Hematopoietic multipotent progenitor cell treated with erythropoietin and hydrocortisone succinate and interleukin-3 and kit ligand, for 4 days (in vitro differentiated cells): ENCODE measurements around the gene STK11IP.

Experiments used
- DNase-seq: peaks from one replicate; pipeline ENCODE4 v3.0.0-alpha.2; 2015

The STK11IP gene

DNA sequence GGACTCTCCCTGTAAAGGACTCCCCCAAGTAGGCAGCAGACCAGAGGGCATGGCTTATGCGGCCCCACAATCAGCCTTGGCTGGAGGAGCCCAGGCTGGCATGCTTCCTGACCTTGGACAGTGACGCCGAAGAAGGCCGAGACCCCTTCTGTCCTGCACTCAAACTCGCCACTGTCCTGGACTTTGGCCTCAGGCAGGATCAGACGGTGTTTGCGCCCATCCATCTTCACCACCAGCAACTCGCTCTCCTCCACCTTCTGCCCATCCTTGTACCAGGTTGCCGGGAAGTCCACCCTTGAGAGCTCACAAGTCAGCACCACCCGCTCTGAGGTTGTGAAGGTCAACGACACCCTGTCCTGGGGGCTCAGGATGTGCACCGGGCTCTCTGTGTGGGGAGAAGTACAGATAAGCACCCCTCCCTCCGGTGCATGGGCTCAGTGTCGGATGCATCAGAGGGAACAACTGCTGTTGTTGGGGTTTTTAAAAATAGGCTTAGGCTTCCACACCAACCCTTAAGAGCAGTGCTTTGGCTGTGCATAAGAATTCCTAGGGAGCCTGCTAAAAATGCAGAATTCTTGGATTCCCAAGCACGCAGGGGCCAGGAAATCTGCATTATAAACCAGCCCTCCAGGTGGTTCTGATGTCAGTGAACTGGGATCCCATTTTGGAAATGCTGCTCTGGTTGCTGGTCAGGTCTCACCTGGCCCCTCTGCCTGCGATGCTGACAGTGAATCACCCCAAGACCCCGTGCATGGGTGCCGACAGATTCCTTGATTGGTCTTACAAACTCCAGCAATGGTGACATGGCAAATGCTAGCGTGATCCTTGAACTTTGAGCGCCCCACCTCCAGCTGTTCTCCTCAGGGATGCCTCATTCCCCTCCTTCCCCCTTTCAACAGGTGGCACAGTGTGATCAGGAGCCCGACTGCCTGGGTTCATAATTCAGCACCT is 32.3 kb upstream of the STK11IP start:
- DNase-seq = no peak

DNA sequence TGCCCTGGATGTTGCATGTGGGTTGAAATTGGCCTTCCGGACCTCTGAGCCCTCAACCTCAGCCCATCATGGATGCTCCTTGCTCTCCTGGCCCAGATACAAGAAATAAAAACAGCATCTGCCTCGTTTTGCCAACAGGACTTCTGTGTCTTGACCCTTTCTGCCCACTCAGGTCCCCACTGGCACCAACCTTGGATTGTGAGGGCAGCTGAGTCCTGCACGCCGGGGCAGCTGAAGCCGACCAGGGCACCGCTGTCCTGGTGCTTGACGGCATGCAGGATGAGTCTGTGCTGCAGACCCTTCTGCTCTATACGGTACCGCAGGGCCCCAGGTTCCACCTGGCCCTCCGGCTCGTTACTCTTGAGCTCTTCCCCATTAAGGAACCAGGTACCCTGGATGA is 31.0 kb upstream of the STK11IP start:
- DNase-seq = no peak

DNA sequence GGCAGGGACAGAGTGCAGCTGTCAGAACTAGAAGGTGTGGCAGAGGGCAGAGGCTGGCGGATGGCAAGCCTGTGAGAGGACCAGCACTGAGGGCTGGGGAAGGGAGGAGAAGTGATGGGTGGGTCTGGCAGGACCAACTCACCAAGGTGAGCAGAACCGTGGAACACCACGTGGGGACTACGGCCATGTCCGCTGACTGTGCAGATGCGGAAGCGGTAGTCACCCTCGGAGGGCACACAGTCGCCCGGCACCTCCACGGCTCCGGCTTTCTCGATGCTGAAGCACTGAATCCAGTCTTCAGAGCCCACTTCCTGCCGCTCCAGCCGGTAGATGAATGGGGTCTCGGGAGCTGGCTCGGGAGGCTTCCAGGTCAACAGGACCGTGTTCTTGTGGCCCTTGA is 30.5 kb upstream of the STK11IP start:
- no peak for DNase-seq

DNA sequence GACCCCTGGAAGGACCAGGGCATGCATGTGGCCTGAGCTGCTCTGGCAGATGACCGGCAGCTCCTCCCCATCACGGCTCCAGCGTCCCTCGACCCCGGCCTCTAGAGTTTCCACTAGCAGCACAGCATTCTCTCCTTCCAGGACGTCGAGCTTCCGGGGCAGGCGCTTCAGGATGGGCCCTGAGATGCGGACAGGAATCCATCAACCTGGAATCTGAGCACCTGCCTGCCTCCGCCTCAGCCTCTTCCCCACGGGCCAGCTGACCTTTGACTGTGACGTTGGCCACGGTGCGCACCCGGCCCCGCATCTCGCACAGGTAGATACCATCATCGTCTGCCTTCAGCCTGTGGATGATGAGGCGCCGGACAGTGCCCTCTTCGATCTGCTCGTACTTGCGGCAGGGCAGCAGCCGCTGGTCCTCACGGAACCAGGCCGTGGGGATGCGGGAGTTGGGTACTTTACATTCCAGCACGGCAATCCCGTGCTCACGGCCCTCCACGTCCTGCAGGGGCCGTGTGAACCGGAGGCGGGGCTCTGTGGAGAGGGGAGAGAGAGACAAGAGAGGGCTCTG is 29.8 kb upstream of the STK11IP start:
- no peak for DNase-seq

DNA sequence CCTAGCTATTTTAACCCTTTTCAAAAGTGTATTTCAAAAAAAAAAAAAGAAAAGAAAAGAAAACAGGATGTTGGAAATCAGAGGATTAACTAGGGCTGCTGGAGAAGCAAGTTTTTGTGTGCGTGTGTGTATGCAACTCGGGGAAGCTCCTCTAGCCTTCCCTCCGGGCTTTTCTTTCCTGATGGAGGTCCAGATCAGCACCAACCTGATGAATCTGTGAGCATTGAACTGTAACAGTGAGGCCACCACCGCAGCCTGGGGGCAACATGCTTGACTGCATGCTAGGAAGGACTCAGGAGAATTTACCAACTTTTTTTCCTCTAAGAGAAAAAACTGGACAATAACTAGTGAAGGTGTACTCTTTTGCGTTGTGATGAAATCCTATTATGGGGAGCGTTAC is 28.6 kb upstream of the STK11IP start:
- DNase-seq = no peak

DNA sequence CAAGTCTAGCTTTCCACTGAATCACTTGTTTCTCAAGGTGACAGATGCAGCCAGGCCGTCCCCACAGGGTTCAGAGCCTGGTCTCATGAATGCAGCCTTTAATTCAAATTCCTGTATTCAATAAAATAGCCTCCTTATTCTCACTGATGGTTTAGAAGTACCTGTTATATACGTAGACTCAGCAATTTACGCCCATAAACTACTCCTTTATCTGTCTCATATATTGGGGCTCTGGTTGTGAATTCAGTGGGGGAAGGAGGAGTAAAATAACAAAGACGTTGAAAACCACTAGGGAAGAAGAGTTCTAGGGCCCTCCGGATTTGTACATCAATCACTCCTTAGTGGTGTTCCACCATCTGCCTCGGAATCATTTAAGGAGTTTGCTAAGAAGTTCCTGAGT is 28.0 kb upstream of the STK11IP start:
- DNase-seq = no peak

DNA sequence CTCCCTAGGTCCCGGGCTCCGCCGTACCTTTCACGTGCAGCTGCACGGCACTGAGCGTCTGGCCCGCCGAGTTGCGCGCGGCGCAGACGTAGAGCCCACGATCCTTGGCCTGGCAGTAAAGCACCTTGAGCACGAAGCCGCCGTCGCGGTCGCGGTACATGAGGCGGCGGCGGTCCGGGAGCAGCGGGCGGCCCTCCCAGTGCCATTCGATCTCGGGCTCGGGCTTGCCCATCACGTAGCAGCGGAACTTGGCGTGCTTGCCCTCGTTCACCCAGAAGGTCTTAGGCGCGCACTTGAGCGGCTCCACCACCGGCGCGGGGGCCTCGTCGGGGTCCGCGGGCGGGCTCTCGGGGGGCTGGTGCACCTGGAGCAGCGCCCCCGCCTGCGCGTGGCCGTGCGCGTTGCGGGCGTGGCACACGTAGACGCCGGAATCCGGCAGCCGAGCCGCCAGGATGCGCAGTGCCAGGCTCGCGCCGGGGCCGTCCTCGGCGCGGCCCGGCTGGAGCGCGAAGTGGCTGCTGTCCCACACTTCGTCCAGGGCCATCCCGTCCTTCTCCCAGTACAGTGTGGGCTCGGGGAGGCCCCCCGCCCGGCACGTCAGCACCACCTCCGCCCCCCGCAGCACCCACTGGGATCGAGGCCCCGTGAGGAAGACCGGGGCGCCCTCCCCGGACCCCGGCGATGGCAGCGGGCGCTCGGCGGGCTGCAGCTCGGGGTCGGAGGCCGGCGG is 27.3 kb upstream of the STK11IP start:
- DNase-seq = peak; percentile 52

DNA sequence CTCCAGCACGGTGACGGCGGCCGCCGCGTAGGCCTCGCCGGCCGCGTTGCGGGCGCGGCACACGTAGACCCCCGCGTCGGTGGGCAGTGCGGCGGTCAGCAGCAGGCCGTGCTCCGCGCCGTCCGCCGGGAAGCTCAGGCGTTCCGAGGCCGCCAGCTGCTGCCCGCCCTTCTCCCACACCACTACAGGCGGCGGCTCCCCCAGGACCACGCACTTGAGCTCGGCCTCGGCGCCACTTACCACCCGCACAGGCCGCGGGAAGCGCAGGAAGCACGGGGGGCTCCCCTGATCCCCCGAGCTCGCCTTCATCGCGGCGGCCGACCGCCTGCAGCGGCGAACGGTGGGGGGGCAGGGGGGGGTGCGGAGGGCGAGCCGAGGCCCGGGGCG is 26.7 kb upstream of the STK11IP start:
- peak; percentile 32 for DNase-seq

DNA sequence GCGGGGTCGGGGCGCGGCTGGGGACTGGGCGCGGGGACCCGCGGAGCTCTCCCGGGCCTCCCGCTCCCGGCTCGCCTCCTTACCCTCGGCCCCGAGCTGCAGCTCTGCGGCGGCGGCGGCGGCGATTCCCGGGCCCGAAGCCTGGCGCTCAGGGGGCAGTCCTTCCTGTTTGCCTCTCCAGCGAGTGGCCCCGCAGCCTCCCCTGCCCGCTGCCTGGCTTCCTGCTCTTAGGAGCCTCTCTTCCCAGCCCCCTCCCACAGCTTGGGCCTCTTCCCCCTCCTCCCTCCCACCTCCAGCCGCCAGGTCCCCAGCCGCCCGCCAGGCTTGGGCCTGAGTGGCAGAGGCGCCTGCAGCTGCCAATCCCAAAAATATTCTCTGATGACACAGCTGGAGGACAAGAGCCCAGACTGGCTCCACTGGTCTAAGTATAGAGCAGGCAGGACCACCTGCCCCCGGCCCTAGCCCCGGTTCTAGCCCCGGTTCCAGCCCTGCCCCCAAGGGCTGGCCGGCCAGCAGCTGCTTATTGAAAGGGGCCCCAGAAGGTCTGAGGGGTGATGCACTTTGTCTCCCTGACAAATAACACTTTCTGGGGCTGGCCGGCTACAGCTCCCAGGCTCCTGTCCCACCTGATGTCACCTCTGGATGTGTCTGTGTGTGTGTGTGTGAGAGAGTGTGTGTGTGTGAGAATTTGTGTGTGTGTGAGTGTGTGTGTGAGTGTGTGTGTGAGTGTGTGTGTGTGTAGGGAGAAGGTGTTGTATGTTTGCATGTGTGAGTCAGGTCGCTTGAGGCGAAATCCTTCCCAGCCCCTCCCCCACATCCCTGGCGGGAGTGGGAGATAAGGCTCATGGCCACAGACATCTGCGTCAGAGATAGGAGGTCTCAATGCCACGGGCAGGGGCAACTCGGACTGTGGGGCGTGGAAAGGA is 26.1 kb upstream of the STK11IP start, which contains the start of gene OBSL1:
Gene OBSL1, minus strand, starts transcription at position 229 of the 926 bp plus-strand sequence. CDS start 307 bp downstream, outside the sequence.
- DNase-seq = peak; percentile 87

DNA sequence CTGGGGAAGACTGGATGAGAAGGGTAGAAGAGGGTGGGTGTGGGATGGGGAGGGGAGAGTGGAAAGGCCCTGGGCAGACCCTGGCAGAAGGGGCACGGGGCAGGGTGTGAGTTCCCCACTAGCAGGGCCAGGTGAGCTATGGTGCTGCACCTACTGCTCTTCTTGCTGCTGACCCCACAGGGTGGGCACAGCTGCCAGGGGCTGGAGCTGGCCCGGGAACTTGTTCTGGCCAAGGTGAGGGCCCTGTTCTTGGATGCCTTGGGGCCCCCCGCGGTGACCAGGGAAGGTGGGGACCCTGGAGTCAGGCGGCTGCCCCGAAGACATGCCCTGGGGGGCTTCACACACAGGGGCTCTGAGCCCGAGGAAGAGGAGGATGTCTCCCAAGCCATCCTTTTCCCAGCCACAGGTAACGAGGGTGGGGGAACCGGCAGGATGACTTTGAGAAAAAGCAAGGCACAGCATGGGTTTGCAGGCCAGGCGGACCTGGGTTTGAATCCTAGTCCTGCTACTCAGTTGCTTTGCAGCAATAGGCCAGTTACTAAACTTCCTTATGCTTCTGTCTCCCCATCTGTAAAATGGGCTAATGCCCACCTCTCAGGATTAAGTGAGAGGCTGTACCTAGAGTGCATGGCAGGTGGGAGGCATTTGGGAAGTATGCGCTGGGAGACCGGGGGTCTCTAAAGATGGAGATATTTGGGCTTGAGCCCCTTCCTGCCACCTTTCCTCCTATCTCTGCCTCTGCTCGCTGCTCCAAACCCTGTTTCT is 25.2 kb upstream of the STK11IP start, which contains the start of gene INHA:
Gene INHA, plus strand, starts transcription at position 74 of the 765 bp plus-strand sequence. Its CDS starts 65 bp downstream, at position 139.
- DNase-seq = no peak

DNA sequence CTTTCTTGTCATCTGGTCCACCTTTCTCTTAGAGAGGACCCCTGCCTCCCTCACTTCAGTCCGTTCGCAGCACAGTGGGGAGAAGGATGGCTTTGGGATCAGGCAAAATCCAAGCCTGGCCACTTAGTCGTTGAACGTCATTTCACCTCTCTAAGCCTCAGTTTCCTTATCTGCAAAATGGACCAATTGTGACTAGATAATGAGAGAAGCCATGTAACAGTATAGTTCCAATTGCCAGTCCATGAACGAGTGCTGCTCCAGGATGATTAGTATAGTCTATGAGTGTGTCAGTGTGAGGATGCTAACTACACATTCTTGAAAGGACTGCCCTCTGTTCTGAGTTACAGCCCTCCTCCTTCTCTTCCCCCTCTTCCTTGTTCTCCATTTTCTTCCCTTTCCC is 24.5 kb upstream of the STK11IP start:
- no peak for DNase-seq

DNA sequence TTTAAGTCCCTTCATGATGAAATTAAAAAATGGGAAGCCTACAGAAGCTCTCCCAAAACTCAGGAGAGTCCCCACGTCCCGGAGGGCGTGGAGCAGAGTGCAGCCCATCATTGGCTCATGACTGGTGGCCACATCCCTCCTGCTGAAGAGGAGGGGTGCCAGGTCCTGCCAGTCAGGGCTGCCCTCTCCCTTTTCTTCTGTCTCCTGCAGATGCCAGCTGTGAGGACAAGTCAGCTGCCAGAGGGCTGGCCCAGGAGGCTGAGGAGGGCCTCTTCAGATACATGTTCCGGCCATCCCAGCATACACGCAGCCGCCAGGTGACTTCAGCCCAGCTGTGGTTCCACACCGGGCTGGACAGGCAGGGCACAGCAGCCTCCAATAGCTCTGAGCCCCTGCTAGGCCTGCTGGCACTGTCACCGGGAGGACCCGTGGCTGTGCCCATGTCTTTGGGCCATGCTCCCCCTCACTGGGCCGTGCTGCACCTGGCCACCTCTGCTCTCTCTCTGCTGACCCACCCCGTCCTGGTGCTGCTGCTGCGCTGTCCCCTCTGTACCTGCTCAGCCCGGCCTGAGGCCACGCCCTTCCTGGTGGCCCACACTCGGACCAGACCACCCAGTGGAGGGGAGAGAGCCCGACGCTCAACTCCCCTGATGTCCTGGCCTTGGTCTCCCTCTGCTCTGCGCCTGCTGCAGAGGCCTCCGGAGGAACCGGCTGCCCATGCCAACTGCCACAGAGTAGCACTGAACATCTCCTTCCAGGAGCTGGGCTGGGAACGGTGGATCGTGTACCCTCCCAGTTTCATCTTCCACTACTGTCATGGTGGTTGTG is 23.0 kb upstream of the STK11IP start:
- no peak for DNase-seq

DNA sequence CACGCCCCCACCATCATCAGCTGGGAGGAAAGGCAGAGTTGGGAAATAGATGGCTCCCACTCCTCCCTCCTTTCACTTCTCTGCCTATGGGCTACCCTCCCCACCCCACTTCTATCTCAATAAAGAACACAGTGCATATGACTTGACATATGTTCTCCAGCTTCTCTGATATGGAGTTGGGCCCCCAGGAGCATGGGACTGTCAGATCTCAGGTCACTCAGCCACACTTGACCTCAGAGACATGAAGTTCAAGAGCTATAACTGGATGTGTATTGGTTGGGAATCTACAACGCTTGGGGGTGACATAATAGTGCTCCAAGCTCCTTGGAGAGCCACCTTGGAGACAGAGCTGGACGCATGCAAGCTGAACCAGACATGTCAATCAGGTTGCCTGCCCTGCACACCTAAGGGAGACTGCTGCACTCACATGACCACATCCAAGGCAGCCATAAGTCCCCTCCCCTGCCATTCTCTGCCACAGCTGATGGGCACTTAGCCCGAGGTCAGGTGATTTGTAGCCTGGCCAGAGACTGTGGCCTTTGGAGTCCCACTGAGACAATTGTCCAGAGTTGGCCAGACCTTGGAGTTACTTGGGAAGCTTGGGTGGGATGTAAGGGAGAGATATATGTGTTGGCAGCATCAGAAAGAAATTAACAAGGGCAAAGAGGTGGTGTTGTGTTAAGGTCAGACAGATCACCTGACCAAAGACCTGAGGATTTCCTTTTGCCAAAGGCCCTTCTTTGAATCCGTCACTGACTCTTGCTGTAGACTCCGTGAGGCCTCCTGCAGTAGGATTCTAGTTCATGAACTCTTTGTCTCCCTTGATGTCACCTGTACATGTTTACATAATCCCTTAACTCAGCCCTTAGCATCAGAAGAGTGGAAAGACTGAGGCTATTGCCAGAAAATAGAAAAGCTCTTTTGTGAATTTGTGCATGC is 21.8 kb upstream of the STK11IP start:
- DNase-seq = no peak

DNA sequence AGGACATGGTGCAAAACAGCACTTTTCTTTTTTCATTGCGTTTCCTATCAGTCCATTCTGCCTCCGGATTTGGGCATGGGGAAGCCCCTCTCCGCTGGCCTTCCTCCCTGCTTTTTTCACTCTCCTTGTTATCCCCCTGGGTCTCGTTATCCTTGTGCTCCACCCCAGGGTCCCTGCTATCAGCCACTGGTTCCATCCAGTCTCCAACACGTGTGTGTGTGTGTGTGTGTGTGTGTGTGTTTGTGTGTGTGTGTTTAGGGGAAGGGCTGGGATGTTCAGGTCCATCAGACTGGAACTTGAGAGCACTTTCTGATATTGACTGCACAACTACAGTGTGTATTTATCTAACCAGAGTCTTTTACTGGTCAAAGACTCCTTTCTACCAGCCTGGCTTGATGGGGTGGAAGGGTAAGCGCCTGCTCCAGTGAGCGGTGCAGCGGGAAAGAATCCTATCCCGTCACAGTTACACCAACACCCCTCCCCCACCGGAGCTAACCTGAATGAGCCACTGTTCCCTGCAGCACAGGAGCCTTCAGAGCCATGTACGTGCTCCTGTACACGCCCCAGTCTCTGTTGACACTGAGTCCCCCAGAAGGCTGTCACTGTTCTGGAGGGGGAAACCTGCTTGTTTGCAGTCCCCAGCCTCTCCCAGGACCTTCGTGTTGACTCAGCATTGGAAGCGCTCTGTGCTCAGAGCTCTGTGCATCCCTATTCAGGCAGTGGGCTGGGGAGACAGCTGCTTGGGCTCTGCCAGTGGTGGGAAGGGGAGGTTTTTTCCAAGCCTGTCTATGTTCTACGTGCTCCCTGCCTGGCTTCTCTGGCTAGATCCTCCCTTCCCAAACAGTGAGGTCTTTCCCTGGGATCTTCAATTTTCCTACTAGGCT is 20.9 kb upstream of the STK11IP start:
- DNase-seq = no peak

DNA sequence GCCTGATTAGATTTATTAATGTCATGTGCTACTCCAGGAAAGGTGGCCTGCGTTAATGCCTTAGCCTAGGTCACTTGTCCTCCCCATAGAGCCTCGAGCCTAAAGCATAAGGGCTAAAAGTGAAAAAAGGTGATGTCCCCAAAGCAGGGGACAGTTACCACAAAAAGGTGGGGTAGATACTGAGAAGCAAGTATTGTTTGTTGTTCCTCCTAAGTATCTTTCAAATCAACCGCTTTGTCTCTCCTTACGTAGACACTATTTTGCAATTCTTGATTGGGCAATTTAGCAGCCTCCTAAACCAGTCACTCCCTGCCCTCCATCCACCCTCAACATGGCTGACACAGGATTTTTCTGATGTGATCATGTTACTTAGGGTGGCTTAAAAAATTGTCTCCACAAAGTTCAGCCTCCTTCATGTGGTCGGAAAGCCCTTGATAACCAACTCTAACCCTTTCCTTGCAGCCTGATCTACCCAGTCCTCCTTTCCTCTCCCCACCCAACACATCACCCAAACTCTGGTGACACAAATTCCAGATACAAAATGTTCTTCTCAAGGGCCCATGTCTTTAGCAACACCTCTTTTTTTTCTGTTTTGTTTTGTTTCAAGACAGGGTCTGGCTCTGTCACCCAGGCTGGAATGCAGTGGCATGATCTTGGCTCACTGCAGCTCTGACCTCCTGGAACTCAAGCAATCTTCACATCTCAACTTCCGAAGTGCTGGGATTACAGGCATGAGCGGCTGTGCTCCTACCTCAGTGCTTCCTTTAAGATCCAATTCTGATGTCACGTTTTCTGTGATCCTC is 18.6 kb upstream of the STK11IP start:
- DNase-seq = peak; percentile 77

DNA sequence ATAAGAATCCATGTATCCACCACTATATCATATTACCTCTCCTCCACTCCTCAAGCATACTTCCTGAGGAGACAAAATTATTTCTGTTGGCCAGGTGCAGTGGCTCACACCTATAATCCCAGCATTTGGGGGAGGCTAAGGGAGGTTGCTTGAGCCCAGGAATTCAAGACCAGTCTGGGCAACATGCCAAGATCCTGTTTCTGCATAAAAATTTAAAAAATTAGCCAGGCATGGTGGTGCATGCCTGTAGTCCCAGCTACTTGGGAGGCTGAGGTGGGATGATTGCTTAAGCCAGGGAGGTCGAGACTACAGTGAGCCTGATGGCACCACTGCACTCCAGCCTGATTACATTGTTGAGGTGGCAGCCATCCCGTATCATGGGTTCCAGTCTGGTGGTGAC is 16.3 kb upstream of the STK11IP start:
- no peak for DNase-seq

DNA sequence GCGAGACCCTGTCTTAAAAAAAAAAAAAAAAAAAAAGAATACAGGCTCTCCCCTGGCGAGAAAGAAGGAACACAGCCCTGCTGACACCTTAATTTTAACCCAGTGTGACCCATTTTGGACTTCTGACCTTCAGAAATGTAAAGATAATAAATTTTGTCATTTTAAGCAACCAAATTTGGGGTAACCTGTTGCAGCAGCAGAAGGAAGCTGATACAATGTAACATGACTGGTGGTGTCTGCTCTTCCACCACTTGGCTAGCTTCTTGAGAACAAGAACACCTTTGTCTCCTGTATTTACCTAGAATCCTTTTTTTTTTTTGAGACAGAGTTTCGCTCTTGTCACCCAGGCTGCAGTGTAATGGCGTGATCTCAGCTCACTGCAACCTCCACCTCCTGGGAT is 6.6 kb upstream of the STK11IP start:
- DNase-seq = no peak

DNA sequence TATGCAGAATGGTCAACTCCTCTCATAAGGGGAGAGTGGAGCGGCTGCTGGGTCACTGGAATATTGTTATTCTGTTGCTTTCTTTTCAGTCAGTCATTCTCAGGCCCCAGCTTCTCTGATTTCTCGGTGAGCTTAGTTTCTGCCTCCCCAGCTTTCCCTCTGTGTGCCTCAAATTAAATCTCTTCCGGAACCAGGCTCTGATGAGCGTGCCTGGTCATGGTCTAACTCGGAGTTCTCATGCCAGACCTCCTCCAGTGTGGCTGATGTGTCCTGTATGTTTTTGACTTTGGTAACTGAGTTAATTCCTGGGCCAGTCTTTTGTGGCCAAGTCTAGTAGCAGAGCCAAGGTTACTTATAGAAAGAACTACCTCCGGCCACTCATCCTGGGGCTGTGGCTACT is 4.9 kb upstream of the STK11IP start:
- no peak for DNase-seq
